SK-N-SH (cell line): Measurements from ENCODE around the gene WDR49. TPM values are rescaled to one million over a fixed set of nuclear protein-coding genes. Genes with fewer than 3 reads are reported as not detected.

Experiments used
- CTCF ChIA-PET: fragments of 300-600, 350-600 bp; formaldehyde crosslinking; extraction: SDS; loops from one replicate; lab custom pipeline; 2021; lab: Yijun Ruan, JAX
- POLR2A ChIA-PET: fragments of 350-600 bp; sonication (Branson Sonifier 250); formaldehyde crosslinking; extraction: SDS; loops from one replicate; lab custom pipeline; 2020; ENCODE audit warnings: antibody characterized with exemption, inconsistent platforms; lab: Yijun Ruan, JAX
- DNase-seq: peaks from one replicate; pipeline ENCODE4 v3.0.0; 2012
- H2AFZ ChIP-seq: fragments of 200-600 bp; sonication (generic); 2 replicates; pipeline ENCODE4 v1.8.1; 2016; ENCODE audit warnings: antibody characterized with exemption, mild to moderate bottlenecking, low read depth
- H3F3A ChIP-seq: fragments of 200-600 bp; sonication (generic); replicated peaks from 2 replicates; pipeline ENCODE3; 2016; ENCODE audit warnings: antibody characterized with exemption, mild to moderate bottlenecking; ENCODE audit not compliant: insufficient read depth
- H3K27ac ChIP-seq, 2 experiments: fragments of 200-500 bp in 1 of 2; fragments of 200-600 bp in 1 of 2; sonication (Bioruptor generic) in 1 of 2; sonication (generic), shearing (Covaris generic) in 1 of 2; 2 replicates each; pipeline versions ENCODE4 v1.5.1 to v1.6.1; 2014 to 2016; ENCODE audit warnings: low read depth in 2 of 2, inconsistent platforms in 1 of 2, low read length in 1 of 2, mild to moderate bottlenecking in 1 of 2, mixed read lengths in 1 of 2
- H3K27me3 ChIP-seq: fragments of 200-600 bp; sonication (generic), shearing (Covaris generic); 2 replicates; pipeline ENCODE4 v1.6.1; 2016; ENCODE audit warnings: mixed run types; ENCODE audit not compliant: insufficient read depth
- H3K36me3 ChIP-seq, 2 experiments: fragments of 200-500 bp in 1 of 2; fragments of 200-600 bp in 1 of 2; sonication (Bioruptor generic) in 1 of 2; sonication (generic) in 1 of 2; replicated peaks in 1 of 2; 2 replicates each; pipeline versions ENCODE3 to v1.5.1; 2014 to 2016; ENCODE audit warnings: low read length in 1 of 2, mild to moderate bottlenecking in 1 of 2; ENCODE audit not compliant: insufficient read depth in 2 of 2, control insufficient read depth in 1 of 2
- H3K4me1 ChIP-seq, 2 experiments: fragments of 200-500 bp in 1 of 2; fragments of 200-600 bp in 1 of 2; sonication (Bioruptor generic) in 1 of 2; sonication (generic), shearing (Covaris generic) in 1 of 2; 2 replicates each; pipeline versions ENCODE4 v1.5.1 to v1.6.1; 2014 to 2016; ENCODE audit warnings: low read depth in 1 of 2, low read length in 1 of 2, mixed run types in 1 of 2; ENCODE audit not compliant: insufficient read depth in 2 of 2, control insufficient read depth in 1 of 2
- H3K4me2 ChIP-seq: fragments of 200-600 bp; sonication (generic), shearing (Covaris generic); 2 replicates; pipeline ENCODE4 v1.6.1; 2017; ENCODE audit warnings: mixed run types
- H3K4me3 ChIP-seq, 2 experiments: fragments of 200-500 bp in 1 of 2; fragments of 200-600 bp in 1 of 2; sonication (Bioruptor generic) in 1 of 2; sonication (generic), shearing (Covaris generic) in 1 of 2; 2 replicates each; pipeline versions ENCODE4 v1.5.1 to v1.8.1; 2014 to 2016; ENCODE audit warnings: low read depth in 2 of 2, inconsistent platforms in 1 of 2, low read length in 1 of 2, mild to moderate bottlenecking in 1 of 2, mixed read lengths in 1 of 2, moderate library complexity in 1 of 2
- H3K79me2 ChIP-seq: fragments of 200-600 bp; sonication (generic); 2 replicates; pipeline ENCODE4 v1.8.1; 2017; ENCODE audit warnings: mild to moderate bottlenecking; ENCODE audit not compliant: insufficient read depth
- H3K9ac ChIP-seq: fragments of 200-600 bp; sonication (generic); 2 replicates; pipeline ENCODE4 v1.6.1; 2017; ENCODE audit warnings: mixed run types
- H3K9me2 ChIP-seq: fragments of 200-600 bp; sonication (generic); 2 replicates; pipeline ENCODE4 v1.6.1; 2017; ENCODE audit warnings: mixed run types
- H3K9me3 ChIP-seq: fragments of 200-600 bp; sonication (generic); 2 replicates; pipeline ENCODE4 v1.6.1; 2017; ENCODE audit warnings: mixed run types, mild to moderate bottlenecking, moderate library complexity
- H4K20me1 ChIP-seq: fragments of 200-600 bp; sonication (generic); 2 replicates; pipeline ENCODE4 v1.6.1; 2017; ENCODE audit warnings: mild to moderate bottlenecking, mixed run types; ENCODE audit not compliant: insufficient read depth
- CTCF ChIP-seq: fragments of 200-600 bp; sonication (generic); IDR thresholded peaks from 2 replicates; pipeline ENCODE4 v1.6.1; 2017; ENCODE audit warnings: antibody characterized with exemption, mild to moderate bottlenecking, moderate library complexity
- ELF1 ChIP-seq: IDR thresholded peaks from 2 replicates; pipeline ENCODE4 v1.4.0; 2012
- EZH2phosphoT487 ChIP-seq: fragments of 200-600 bp; sonication (generic); IDR thresholded peaks from 2 replicates; pipeline ENCODE4 v1.6.1; 2017; ENCODE audit warnings: low read depth, mixed run types, mild to moderate bottlenecking, antibody characterized with exemption, moderate library complexity, borderline replicate concordance
- FOSL2 ChIP-seq: IDR thresholded peaks from 2 replicates; pipeline ENCODE4 v1.4.0; 2012; ENCODE audit warnings: low read depth, mild to moderate bottlenecking, moderate library complexity, borderline replicate concordance
- GABPA ChIP-seq: IDR thresholded peaks from 2 replicates; pipeline ENCODE4 v1.4.0; 2012; ENCODE audit warnings: low read depth, mild to moderate bottlenecking
- IRF3 ChIP-seq: fragments of 150-350 bp; IDR thresholded peaks from 2 replicates; pipeline ENCODE4 v1.6.1; 2016; ENCODE audit warnings: mild to moderate bottlenecking, low read depth, low read length
- MEF2A ChIP-seq: IDR thresholded peaks from 2 replicates; pipeline ENCODE4 v1.4.0; 2012; ENCODE audit warnings: low read depth, borderline replicate concordance
- MXI1 ChIP-seq: IDR thresholded peaks from 2 replicates; pipeline ENCODE4 v1.6.1; 2012; ENCODE audit warnings: mild to moderate bottlenecking, low read depth, low read length, improper control_type of control experiment
- PBX3 ChIP-seq: IDR thresholded peaks from 2 replicates; pipeline ENCODE4; 2012
- POLR2AphosphoS5 ChIP-seq: IDR thresholded peaks from 2 replicates; pipeline ENCODE4 v1.6.1; 2012; ENCODE audit warnings: low read depth, low read length
- RAD21 ChIP-seq: IDR thresholded peaks from 2 replicates; pipeline ENCODE4 v1.6.1; 2012; ENCODE audit warnings: mild to moderate bottlenecking, low read length
- REST ChIP-seq: IDR thresholded peaks from 2 replicates; pipeline ENCODE4 v1.6.1; 2012; ENCODE audit warnings: mild to moderate bottlenecking, low read depth, low read length, moderate library complexity
- RFX5 ChIP-seq: IDR thresholded peaks from 2 replicates; pipeline ENCODE4 v1.6.1; 2012; ENCODE audit warnings: mild to moderate bottlenecking, improper control_type of control experiment, low read length
- RXRA ChIP-seq: IDR thresholded peaks from 2 replicates; pipeline ENCODE4 v1.4.0; 2012; ENCODE audit warnings: low read depth, mild to moderate bottlenecking, borderline replicate concordance
- SIN3A ChIP-seq: IDR thresholded peaks from 2 replicates; pipeline ENCODE4 v1.6.1; 2012; ENCODE audit warnings: low read depth, mild to moderate bottlenecking, low read length, moderate library complexity, borderline replicate concordance
- SMC3 ChIP-seq: IDR thresholded peaks from 2 replicates; pipeline ENCODE4 v1.6.1; 2012; ENCODE audit warnings: low read depth, low read length, improper control_type of control experiment
- USF1 ChIP-seq: IDR thresholded peaks from 2 replicates; pipeline ENCODE4 v1.4.0; 2012; ENCODE audit warnings: low read depth, borderline replicate concordance
- USF2 ChIP-seq: fragments of 150-350 bp; IDR thresholded peaks from 2 replicates; pipeline ENCODE4 v1.6.1; 2017; ENCODE audit warnings: antibody characterized with exemption, low read length, low read depth, borderline replicate concordance
- WGBS: methylation state at CpG from one replicate; pipeline ENCODE4 v1.1.6; 2017; ENCODE audit warnings: low lambda C conversion rate; 5-methylcytosine and 5-hydroxymethylcytosine counted together
- polyA plus RNA-seq, 3 experiments: library from polyadenylated mRNA; depleted of rRNA; stranded (reverse); fragments of >200 nt; gene quantifications; 2 replicates each; pipeline ENCODE4 v1.2.3, GENCODE V29; 2012

The WDR49 gene
- polyA plus RNA-seq, 1 of the 3 experiments (the other 2 are of a cell fraction): not detected

GRCh38 chr3:167587651-167588050 is 66.1 kb downstream of the WDR49 start:
- Histone ChIP-seq H3K4me1 (no peaks in the 10 kb centered on the region), H3K36me3 (no peaks in the 10 kb centered on the region), H4K20me1 (no peaks in the 10 kb centered on the region), H3F3A (no peaks in the 10 kb centered on the region), H3K9me2 (no peaks in the 10 kb centered on the region), H3K27ac (no peak overlapping the region), H3K27me3 (no peaks in the 10 kb centered on the region), H3K9ac (no peak overlapping the region), H3K4me3 (no peak overlapping the region), H3K4me2 (no peak overlapping the region), H3K9me3 (no peaks in the 10 kb centered on the region), H2AFZ (no peak overlapping the region), H3K79me2 (no peaks in the 10 kb centered on the region)
- TF ChIP-seq SMC3 (no peak), RFX5 (no peak), PBX3 (no peak)
- ChIA-PET POLR2A (no interaction called here), CTCF (no interaction called here)
- DNase-seq: no peak
- 18% methylated on average over 3 of the region's 3 CpGs for WGBS

- no peaks in the 10 kb centered on the region for H4K20me1 ChIP-seq
- no peak overlapping the region for H3K4me3 ChIP-seq
- H3K9ac ChIP-seq: no peak overlapping the region
- CTCF ChIA-PET: no interaction called here
- 30% methylated on average over 7 of the region's 7 CpGs for WGBS
- no peaks in the 10 kb centered on the region for H3K79me2 ChIP-seq
- H2AFZ ChIP-seq: no peak overlapping the region
- H3K36me3 ChIP-seq: no peaks in the 10 kb centered on the region
- TF ChIP-seq RAD21: no peak
- no peak for TF ChIP-seq RFX5
- no peak for TF ChIP-seq GABPA
- TF ChIP-seq REST: no peak
- no peak for TF ChIP-seq FOSL2
- no peak for TF ChIP-seq CTCF
- no peak for TF ChIP-seq MEF2A
- TF ChIP-seq ELF1: no peak
- no peak for TF ChIP-seq MXI1
- no peak for TF ChIP-seq RXRA
- TF ChIP-seq EZH2phosphoT487: no peak
- TF ChIP-seq IRF3: no peak
- TF ChIP-seq SIN3A: no peak
- no peak for TF ChIP-seq POLR2AphosphoS5
- no peak for TF ChIP-seq USF1
- TF ChIP-seq USF2: no peak
- no peaks in the 10 kb centered on the region for H3F3A ChIP-seq
- no peaks in the 10 kb centered on the region for H3K9me2 ChIP-seq
- no peaks in the 10 kb centered on the region for H3K27me3 ChIP-seq
- H3K27ac ChIP-seq: no peak overlapping the region
- H3K4me2 ChIP-seq: no peak overlapping the region
- DNase-seq: no peak
- H3K4me1 ChIP-seq: no peaks in the 10 kb centered on the region
- POLR2A ChIA-PET: no interaction called here
- no peaks in the 10 kb centered on the region for H3K9me3 ChIP-seq
Observed at GRCh38 chr3:167575000-167575600, 78.6 kb downstream of the WDR49 start.
